ENCODE data around the gene AGPAT2.

DNA sequence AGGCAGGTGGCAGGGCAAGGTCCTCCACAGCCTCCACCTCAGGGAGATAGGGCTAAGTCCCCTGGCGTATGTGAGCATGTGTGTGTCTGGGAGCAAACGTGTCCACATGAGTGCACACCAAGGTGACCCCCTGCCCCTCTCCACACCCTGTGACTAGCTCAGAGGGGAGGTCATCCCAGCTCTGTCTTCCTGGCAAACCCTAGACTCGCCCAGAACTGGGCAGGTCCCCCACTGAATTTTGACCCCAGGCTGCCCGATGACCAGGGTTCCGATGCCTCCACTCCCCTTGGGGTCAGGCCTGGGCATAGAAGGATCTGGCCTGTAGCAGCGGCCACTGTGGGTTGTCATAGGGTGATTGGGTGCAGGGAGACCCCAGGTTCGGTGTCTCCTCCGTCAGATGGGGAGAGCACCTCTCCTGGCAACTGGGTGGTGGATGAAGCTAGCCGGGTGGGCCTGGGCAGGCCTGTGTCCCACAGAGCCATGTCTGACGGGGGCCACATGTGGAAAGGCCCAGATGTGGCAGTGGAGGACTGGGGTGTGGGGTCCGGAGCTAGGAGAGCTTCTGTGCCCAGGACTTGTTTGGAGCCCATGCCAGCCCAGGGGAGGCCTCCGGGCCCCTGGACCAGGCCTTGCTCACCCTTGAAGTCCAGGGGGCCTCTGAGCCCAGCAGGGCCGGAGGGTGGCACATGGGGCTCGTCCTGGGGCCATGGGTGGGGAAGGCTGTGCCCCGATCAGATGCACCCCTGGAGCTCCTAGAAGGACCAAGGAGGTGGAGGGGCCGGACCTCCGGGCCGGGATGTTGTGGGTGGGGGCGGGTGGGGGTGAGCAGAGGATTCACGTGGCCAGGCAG lies 31.3 kb upstream of the AGPAT2 start:
- TF ChIP-seq CTCF (IDR thresholded peaks at IDR 0.05 in 4 of 5, conservative IDR thresholded peaks at IDR 0.05 in 1 of 5), result no peak
- TF ChIP-seq POLR2A (IDR thresholded peaks at IDR 0.05), result no peak
